PFSK-1 (cell line): ENCODE data around the gene BCAS3.

Experiments
- FOXP2 ChIP-seq: optimal IDR thresholded peaks from 2 replicates; pipeline ENCODE3; 2011; ENCODE audit warnings: borderline replicate concordance, control low read depth, inconsistent platforms; ENCODE audit not compliant: insufficient read depth; ENCODE audit errors: extremely low read length, extremely low read depth
- POLR2AphosphoS5 ChIP-seq: IDR thresholded peaks from 2 replicates; pipeline ENCODE4 v1.6.1; 2012; ENCODE audit warnings: low read depth, mild to moderate bottlenecking, control low read depth, low read length, moderate library complexity
- REST ChIP-seq, 2 experiments: IDR thresholded peaks; 2 replicates each; pipeline versions ENCODE4 v1.6.1 to v1.8.0; 2011 to 2012; ENCODE audit warnings: low read depth in 2 of 2, low read length in 2 of 2, control low read depth in 1 of 2, inconsistent platforms in 1 of 2, mild to moderate bottlenecking in 1 of 2, moderate library complexity in 1 of 2; ENCODE audit not compliant: insufficient read depth in 1 of 2
- SIN3A ChIP-seq: IDR thresholded peaks from 2 replicates; pipeline ENCODE4 v1.6.1; 2012; ENCODE audit warnings: mild to moderate bottlenecking, low read length, moderate library complexity, borderline replicate concordance; ENCODE audit not compliant: insufficient read depth
- TAF1 ChIP-seq: IDR thresholded peaks from 2 replicates; pipeline ENCODE4 v1.6.1; 2012; ENCODE audit warnings: low read length, control low read depth, borderline replicate concordance; ENCODE audit not compliant: insufficient read depth

The BCAS3 gene

GRCh38 chr17:61387011-61387410 is 709.4 kb downstream of the BCAS3 start:
- no peak for TF ChIP-seq SIN3A
- no peak for TF ChIP-seq FOXP2
- TF ChIP-seq REST (IDR thresholded peaks at IDR 0.05; ENCODE audit: insufficient read depth in 1 of 2, low read depth in 2 of 2, low read length in 2 of 2) = no peak
- TF ChIP-seq POLR2AphosphoS5 = no peak
- TF ChIP-seq TAF1 = no peak

GRCh38 chr17:61387511-61388305 is 710.1 kb downstream of the BCAS3 start:
- TF ChIP-seq SIN3A (no peak), FOXP2 (no peak), REST (IDR thresholded peaks at IDR 0.05; ENCODE audit: insufficient read depth in 1 of 2, low read depth in 2 of 2, low read length in 2 of 2) (no peak), TAF1 (no peak), POLR2AphosphoS5 (no peak)

- no peak for TF ChIP-seq TAF1
- TF ChIP-seq SIN3A = no peak
- no peak for TF ChIP-seq REST (IDR thresholded peaks at IDR 0.05; ENCODE audit: insufficient read depth in 1 of 2, low read depth in 2 of 2, low read length in 2 of 2)
- no peak for TF ChIP-seq FOXP2
- TF ChIP-seq POLR2AphosphoS5 = no peak
Measured at GRCh38 chr17:61388561-61389356, 711.1 kb downstream of the BCAS3 start.

GRCh38 chr17:61389670-61390478 is 712.2 kb downstream of the BCAS3 start:
- no peak for TF ChIP-seq REST (IDR thresholded peaks at IDR 0.05; ENCODE audit: insufficient read depth in 1 of 2, low read depth in 2 of 2, low read length in 2 of 2)
- peak; percentile 51 for TF ChIP-seq FOXP2
